ENCODE results near the gene GAMT. TPM values are rescaled to one million over a fixed set of nuclear protein-coding genes. Genes with fewer than 3 reads are reported as not detected.
"Not testable (repeated sequence)": the region's sequence is repeated elsewhere in the genome, so short reads cannot be mapped to it uniquely, and the experiment has no call there.

GAMT gene
- polyA plus RNA-seq, 5 donors: 18.6 to 42.1 (median 22.2) TPM

- DNase-seq: no peak
These were observed 20.0 kb upstream of the GAMT start for GRCh38 chr19:1421218-1421957.

- no peak for DNase-seq
These were observed 19.2 kb upstream of the GAMT start for GRCh38 chr19:1420590-1420989.

- DNase-seq: not testable (repeated sequence)
These were observed 18.7 kb upstream of the GAMT start for GRCh38 chr19:1420085-1420484.

- DNase-seq: no peak
These were observed 17.8 kb upstream of the GAMT start for GRCh38 chr19:1418951-1419738.

- DNase-seq: no peak
These were observed 17.1 kb upstream of the GAMT start for GRCh38 chr19:1418496-1418775.

- DNase-seq: no peak
These were observed 16.5 kb upstream of the GAMT start for GRCh38 chr19:1417681-1418495.

- DNase-seq: no peak
These were observed 15.8 kb upstream of the GAMT start for GRCh38 chr19:1417145-1417544.

- no peak for DNase-seq
These were observed 14.9 kb upstream of the GAMT start for GRCh38 chr19:1416014-1416841.

- DNase-seq: no peak
These were observed 11.9 kb upstream of the GAMT start for GRCh38 chr19:1412995-1413800.

GRCh38 chr19:1412323-1412923 lies 11.1 kb upstream of the GAMT start:
- DNase-seq: no peak

- DNase-seq: no peak
These were observed 10.2 kb upstream of the GAMT start for GRCh38 chr19:1411255-1412191.

GRCh38 chr19:1410789-1411188 lies 9.4 kb upstream of the GAMT start:
- no peak for DNase-seq

- no peak for DNase-seq
These were observed 8.9 kb upstream of the GAMT start for GRCh38 chr19:1410136-1410786.

GRCh38 chr19:1409204-1410005 lies 8.1 kb upstream of the GAMT start:
- no peak for DNase-seq

- DNase-seq: no peak
These were observed 7.2 kb upstream of the GAMT start for GRCh38 chr19:1408300-1409203.

- no peak for DNase-seq
These were observed 6.4 kb upstream of the GAMT start, which contains the start of gene DAZAP1 for GRCh38 chr19:1407528-1408299. TSS of gene DAZAP1 (plus strand) at chr19:1407586. CDS start at chr19:1407774, 188 bp downstream.
